ENCODE measurements around the gene HERC2.
"Not testable (repeated sequence)": the region's sequence is repeated elsewhere in the genome, so short reads cannot be mapped to it uniquely, and the experiment has no call there.

Gene HERC2

GRCh38 chr15:28167042-28167441 lies 154.9 kb downstream of the HERC2 start:
- Histone ChIP-seq H3K36me3 (ENCODE audit: control insufficient read depth in 2 of 2, insufficient read depth in 2 of 2, low read length in 2 of 2) (peaks cover 50 to 60% of the 10 kb centered on the region in 2 donors), H3K4me3 (ENCODE audit: low read length in 2 of 2) (no peak overlapping the region), H3K9ac (ENCODE audit: low read depth in 1 of 2, low read length in 2 of 2) (no peak overlapping the region), H3K9me3 (ENCODE audit: control insufficient read depth in 2 of 2, low read length in 2 of 2) (no peaks in the 10 kb centered on the region), H3K27me3 (ENCODE audit: control insufficient read depth in 2 of 2, insufficient read depth in 2 of 2, low read length in 2 of 2) (no peaks in the 10 kb centered on the region), H3K27ac (ENCODE audit: low read depth in 2 of 2, low read length in 2 of 2) (no peak overlapping the region), H3K4me1 (ENCODE audit: control insufficient read depth in 2 of 2, insufficient read depth in 2 of 2, low read length in 2 of 2) (no peaks in the 10 kb centered on the region)

GRCh38 chr15:28165791-28166190 lies 156.2 kb downstream of the HERC2 start:
- H3K27me3 ChIP-seq (ENCODE audit: control insufficient read depth in 2 of 2, insufficient read depth in 2 of 2, low read length in 2 of 2): no peaks in the 10 kb centered on the region
- H3K4me1 ChIP-seq (ENCODE audit: control insufficient read depth in 2 of 2, insufficient read depth in 2 of 2, low read length in 2 of 2): no peaks in the 10 kb centered on the region
- H3K36me3 ChIP-seq (ENCODE audit: control insufficient read depth in 2 of 2, insufficient read depth in 2 of 2, low read length in 2 of 2): peaks cover 56 to 68% of the 10 kb centered on the region in 2 donors
- no peak overlapping the region for H3K9ac ChIP-seq (ENCODE audit: low read depth in 1 of 2, low read length in 2 of 2)
- H3K27ac ChIP-seq (ENCODE audit: low read depth in 2 of 2, low read length in 2 of 2): no peak overlapping the region
- H3K9me3 ChIP-seq (ENCODE audit: control insufficient read depth in 2 of 2, low read length in 2 of 2): no peaks in the 10 kb centered on the region
- no peak overlapping the region for H3K4me3 ChIP-seq (ENCODE audit: low read length in 2 of 2)

- Histone ChIP-seq H3K4me3 (ENCODE audit: low read length in 2 of 2) (no peak overlapping the region), H3K36me3 (ENCODE audit: control insufficient read depth in 2 of 2, insufficient read depth in 2 of 2, low read length in 2 of 2) (peaks cover 51 to 63% of the 10 kb centered on the region in 2 donors), H3K9ac (ENCODE audit: low read depth in 1 of 2, low read length in 2 of 2) (no peak overlapping the region)
These were observed 157.1 kb downstream of the HERC2 start for GRCh38 chr15:28164876-28165275.

GRCh38 chr15:28154283-28154682 lies 167.7 kb downstream of the HERC2 start:
- Histone ChIP-seq H3K4me1 (ENCODE audit: control insufficient read depth in 2 of 2, insufficient read depth in 2 of 2, low read length in 2 of 2) (no peaks in the 10 kb centered on the region), H3K9ac (ENCODE audit: low read depth in 1 of 2, low read length in 2 of 2) (no peak overlapping the region), H3K4me3 (ENCODE audit: low read length in 2 of 2) (no peak overlapping the region), H3K27me3 (ENCODE audit: control insufficient read depth in 2 of 2, insufficient read depth in 2 of 2, low read length in 2 of 2) (no peaks in the 10 kb centered on the region), H3K27ac (ENCODE audit: low read depth in 2 of 2, low read length in 2 of 2) (no peak overlapping the region), H3K9me3 (ENCODE audit: control insufficient read depth in 2 of 2, low read length in 2 of 2) (peaks cover 0 to 2% of the 10 kb centered on the region in 2 donors), H3K36me3 (ENCODE audit: control insufficient read depth in 2 of 2, insufficient read depth in 2 of 2, low read length in 2 of 2) (peaks cover 9 to 10% of the 10 kb centered on the region in 2 donors)

More at GRCh38 chr15:28164876-28165275, 157.1 kb downstream of the HERC2 start:
- no peaks in the 10 kb centered on the region for H3K27me3 ChIP-seq (ENCODE audit: control insufficient read depth in 2 of 2, insufficient read depth in 2 of 2, low read length in 2 of 2)
- no peaks in the 10 kb centered on the region for H3K9me3 ChIP-seq (ENCODE audit: control insufficient read depth in 2 of 2, low read length in 2 of 2)
- H3K4me1 ChIP-seq (ENCODE audit: control insufficient read depth in 2 of 2, insufficient read depth in 2 of 2, low read length in 2 of 2): no peaks in the 10 kb centered on the region
- no peak overlapping the region for H3K27ac ChIP-seq (ENCODE audit: low read depth in 2 of 2, low read length in 2 of 2)

- Histone ChIP-seq H3K9ac (ENCODE audit: low read depth in 1 of 2, low read length in 2 of 2) (no peak overlapping the region), H3K4me3 (ENCODE audit: low read length in 2 of 2) (no peak overlapping the region), H3K9me3 (ENCODE audit: control insufficient read depth in 2 of 2, low read length in 2 of 2) (peaks cover 0 to 2% of the 10 kb centered on the region in 2 donors), H3K27ac (ENCODE audit: low read depth in 2 of 2, low read length in 2 of 2) (no peak overlapping the region), H3K27me3 (ENCODE audit: control insufficient read depth in 2 of 2, insufficient read depth in 2 of 2, low read length in 2 of 2) (no peaks in the 10 kb centered on the region), H3K36me3 (ENCODE audit: control insufficient read depth in 2 of 2, insufficient read depth in 2 of 2, low read length in 2 of 2) (peaks cover 9 to 10% of the 10 kb centered on the region in 2 donors), H3K4me1 (ENCODE audit: control insufficient read depth in 2 of 2, insufficient read depth in 2 of 2, low read length in 2 of 2) (no peaks in the 10 kb centered on the region)
These were observed 168.4 kb downstream of the HERC2 start for GRCh38 chr15:28153492-28154119.

- not testable (repeated sequence) for H3K9me3 ChIP-seq (ENCODE audit: control insufficient read depth in 2 of 2, low read length in 2 of 2); H3K27me3 ChIP-seq (ENCODE audit: control insufficient read depth in 2 of 2, insufficient read depth in 2 of 2, low read length in 2 of 2); H3K9ac ChIP-seq (ENCODE audit: low read depth in 1 of 2, low read length in 2 of 2); H3K4me1 ChIP-seq (ENCODE audit: control insufficient read depth in 2 of 2, insufficient read depth in 2 of 2, low read length in 2 of 2); H3K27ac ChIP-seq (ENCODE audit: low read depth in 2 of 2, low read length in 2 of 2); H3K4me3 ChIP-seq (ENCODE audit: low read length in 2 of 2)
- peaks cover 9 to 10% of the 10 kb centered on the region in 2 donors for H3K36me3 ChIP-seq (ENCODE audit: control insufficient read depth in 2 of 2, insufficient read depth in 2 of 2, low read length in 2 of 2)
These were observed 169.4 kb downstream of the HERC2 start for GRCh38 chr15:28152538-28152923.

GRCh38 chr15:28151864-28152537 lies 170.0 kb downstream of the HERC2 start:
- peaks cover 9 to 10% of the 10 kb centered on the region in 2 donors for H3K36me3 ChIP-seq (ENCODE audit: control insufficient read depth in 2 of 2, insufficient read depth in 2 of 2, low read length in 2 of 2)
- not testable (repeated sequence) for H3K4me3 ChIP-seq (ENCODE audit: low read length in 2 of 2); H3K27ac ChIP-seq (ENCODE audit: low read depth in 2 of 2, low read length in 2 of 2); H3K4me1 ChIP-seq (ENCODE audit: control insufficient read depth in 2 of 2, insufficient read depth in 2 of 2, low read length in 2 of 2); H3K9me3 ChIP-seq (ENCODE audit: control insufficient read depth in 2 of 2, low read length in 2 of 2); H3K27me3 ChIP-seq (ENCODE audit: control insufficient read depth in 2 of 2, insufficient read depth in 2 of 2, low read length in 2 of 2); H3K9ac ChIP-seq (ENCODE audit: low read depth in 1 of 2, low read length in 2 of 2)

GRCh38 chr15:28147801-28148200 lies 174.2 kb downstream of the HERC2 start:
- Histone ChIP-seq H3K4me3 (ENCODE audit: low read length in 2 of 2) (no peak overlapping the region), H3K9ac (ENCODE audit: low read depth in 1 of 2, low read length in 2 of 2) (no peak overlapping the region), H3K27me3 (ENCODE audit: control insufficient read depth in 2 of 2, insufficient read depth in 2 of 2, low read length in 2 of 2) (no peaks in the 10 kb centered on the region), H3K36me3 (ENCODE audit: control insufficient read depth in 2 of 2, insufficient read depth in 2 of 2, low read length in 2 of 2) (peaks cover 36 to 40% of the 10 kb centered on the region in 2 donors), H3K4me1 (ENCODE audit: control insufficient read depth in 2 of 2, insufficient read depth in 2 of 2, low read length in 2 of 2) (no peaks in the 10 kb centered on the region), H3K9me3 (ENCODE audit: control insufficient read depth in 2 of 2, low read length in 2 of 2) (peaks cover 0 to 2% of the 10 kb centered on the region in 2 donors), H3K27ac (ENCODE audit: low read depth in 2 of 2, low read length in 2 of 2) (no peak overlapping the region)

- not testable (repeated sequence) for H3K4me3 ChIP-seq (ENCODE audit: low read length in 2 of 2); H3K9me3 ChIP-seq (ENCODE audit: control insufficient read depth in 2 of 2, low read length in 2 of 2); H3K27ac ChIP-seq (ENCODE audit: low read depth in 2 of 2, low read length in 2 of 2); H3K4me1 ChIP-seq (ENCODE audit: control insufficient read depth in 2 of 2, insufficient read depth in 2 of 2, low read length in 2 of 2); H3K27me3 ChIP-seq (ENCODE audit: control insufficient read depth in 2 of 2, insufficient read depth in 2 of 2, low read length in 2 of 2); H3K9ac ChIP-seq (ENCODE audit: low read depth in 1 of 2, low read length in 2 of 2)
- peaks cover 38 to 42% of the 10 kb centered on the region in 2 donors for H3K36me3 ChIP-seq (ENCODE audit: control insufficient read depth in 2 of 2, insufficient read depth in 2 of 2, low read length in 2 of 2)
These were observed 176.6 kb downstream of the HERC2 start for GRCh38 chr15:28145419-28145818.

- Histone ChIP-seq H3K4me1 (ENCODE audit: control insufficient read depth in 2 of 2, insufficient read depth in 2 of 2, low read length in 2 of 2) (no peaks in the 10 kb centered on the region), H3K36me3 (ENCODE audit: control insufficient read depth in 2 of 2, insufficient read depth in 2 of 2, low read length in 2 of 2) (peaks cover 31 to 49% of the 10 kb centered on the region in 2 donors), H3K9me3 (ENCODE audit: control insufficient read depth in 2 of 2, low read length in 2 of 2) (no peaks in the 10 kb centered on the region), H3K27me3 (ENCODE audit: control insufficient read depth in 2 of 2, insufficient read depth in 2 of 2, low read length in 2 of 2) (no peaks in the 10 kb centered on the region), H3K27ac (ENCODE audit: low read depth in 2 of 2, low read length in 2 of 2) (no peak overlapping the region), H3K4me3 (ENCODE audit: low read length in 2 of 2) (no peak overlapping the region), H3K9ac (ENCODE audit: low read depth in 1 of 2, low read length in 2 of 2) (no peak overlapping the region)
These were observed 181.9 kb downstream of the HERC2 start for GRCh38 chr15:28140062-28140461.

Data from mucosa of rectum (tissue), 2 donors.